Liver (tissue), 3 donors: ENCODE results near the gene DNAH2.

ENCODE experiments used
- CTCF ChIP-seq: fragments of 150-350 bp; IDR thresholded peaks from 2 replicates; pipeline ENCODE4 v1.5.1; 2017; ENCODE audit warnings: improper control_type of control experiment, low read depth, low read length; ENCODE audit not compliant: missing input control
- FOXA1 ChIP-seq: IDR thresholded peaks from 2 replicates; pipeline ENCODE4 v1.6.1; 2016; ENCODE audit warnings: antibody characterized with exemption
- GABPA ChIP-seq, 2 donors: IDR thresholded peaks in 1 of 2; conservative IDR thresholded peaks in 1 of 2; 2 replicates each; pipeline ENCODE4 v1.6.1; 2016; ENCODE audit warnings: antibody characterized with exemption in 2 of 2, mild to moderate bottlenecking in 1 of 2, moderate library complexity in 1 of 2
- MAX ChIP-seq: IDR thresholded peaks from 2 replicates; pipeline ENCODE4 v1.6.1; 2016; ENCODE audit warnings: antibody characterized with exemption
- RAD21 ChIP-seq, 2 donors: IDR thresholded peaks; 2 replicates each; pipeline ENCODE4 v1.6.1; 2016; ENCODE audit warnings: antibody characterized with exemption in 2 of 2, mild to moderate bottlenecking in 2 of 2
- donor health status: healthy.
- donor health status: healthy.

- no peak for TF ChIP-seq CTCF
- no peak for TF ChIP-seq MAX
- no peak for TF ChIP-seq GABPA (IDR thresholded peaks at IDR 0.05 in 1 of 2, conservative IDR thresholded peaks at IDR 0.05 in 1 of 2)
- no peak for TF ChIP-seq FOXA1
- TF ChIP-seq RAD21 (IDR thresholded peaks at IDR 0.05), result no peak
Measured at GRCh38 chr17:7748076-7748775, 30.7 kb downstream of the DNAH2 start.
